Measurements from ENCODE around the gene UBR7. TPM values are rescaled to one million over a fixed set of nuclear protein-coding genes. Genes with fewer than 3 reads are reported as not detected.

UBR7 gene
- polyA plus RNA-seq, 2 donors: 7.8 to 11.7 TPM

GRCh38 chr14:93186466-93186865, 20.6 kb upstream of the UBR7 start:
- Histone ChIP-seq H3K4me3 (ENCODE audit: low read depth in 1 of 2, low read length in 2 of 2) (no peak overlapping the region), H3K27ac (ENCODE audit: low read depth in 2 of 2, low read length in 1 of 2) (no peak overlapping the region), H3K9me3 (ENCODE audit: control insufficient read depth in 2 of 2, insufficient read depth in 1 of 2, low read depth in 1 of 2, low read length in 1 of 2) (no peaks in the 10 kb centered on the region), H3K36me3 (ENCODE audit: control insufficient read depth in 2 of 2, insufficient read depth in 2 of 2, low read length in 1 of 2) (no peaks in the 10 kb centered on the region), H3K27me3 (ENCODE audit: control insufficient read depth in 1 of 2, insufficient read depth in 2 of 2, low read length in 2 of 2) (no peaks in the 10 kb centered on the region), H3K4me1 (ENCODE audit: control insufficient read depth in 2 of 2, insufficient read depth in 2 of 2, low read length in 1 of 2) (peaks cover 0 to 6% of the 10 kb centered on the region in 2 donors)
- WGBS, 2 donors: 72 to 81% methylated on average over 6 of the region's 6 CpGs

- Histone ChIP-seq H3K4me1 (ENCODE audit: control insufficient read depth in 2 of 2, insufficient read depth in 2 of 2, low read length in 1 of 2) (peaks cover 0 to 6% of the 10 kb centered on the region in 2 donors), H3K27ac (ENCODE audit: low read depth in 2 of 2, low read length in 1 of 2) (no peak overlapping the region), H3K27me3 (ENCODE audit: control insufficient read depth in 1 of 2, insufficient read depth in 2 of 2, low read length in 2 of 2) (no peaks in the 10 kb centered on the region), H3K36me3 (ENCODE audit: control insufficient read depth in 2 of 2, insufficient read depth in 2 of 2, low read length in 1 of 2) (no peaks in the 10 kb centered on the region), H3K9me3 (ENCODE audit: control insufficient read depth in 2 of 2, insufficient read depth in 1 of 2, low read depth in 1 of 2, low read length in 1 of 2) (no peaks in the 10 kb centered on the region), H3K4me3 (ENCODE audit: low read depth in 1 of 2, low read length in 2 of 2) (no peak overlapping the region)
- 82 to 86% methylated on average over 3 of the region's 3 CpGs for WGBS, 2 donors
These were observed 20.1 kb upstream of the UBR7 start for GRCh38 chr14:93186956-93187355.

- H3K27ac ChIP-seq (ENCODE audit: low read depth in 2 of 2, low read length in 1 of 2): no peak overlapping the region
- WGBS, 2 donors: 94 to 95% methylated on average over 1 of the region's 1 CpG
- no peak overlapping the region for H3K4me3 ChIP-seq (ENCODE audit: low read depth in 1 of 2, low read length in 2 of 2)
These were observed 11.6 kb upstream of the UBR7 start for GRCh38 chr14:93195316-93195999.

GRCh38 chr14:93199031-93199430, 8.0 kb upstream of the UBR7 start:
- Histone ChIP-seq H3K4me3 (ENCODE audit: low read depth in 1 of 2, low read length in 2 of 2) (no peak overlapping the region), H3K9me3 (ENCODE audit: control insufficient read depth in 2 of 2, insufficient read depth in 1 of 2, low read depth in 1 of 2, low read length in 1 of 2) (no peaks in the 10 kb centered on the region), H3K4me1 (ENCODE audit: control insufficient read depth in 2 of 2, insufficient read depth in 2 of 2, low read length in 1 of 2) (no peaks in the 10 kb centered on the region), H3K36me3 (ENCODE audit: control insufficient read depth in 2 of 2, insufficient read depth in 2 of 2, low read length in 1 of 2) (no peaks in the 10 kb centered on the region), H3K27ac (ENCODE audit: low read depth in 2 of 2, low read length in 1 of 2) (no peak overlapping the region), H3K27me3 (ENCODE audit: control insufficient read depth in 1 of 2, insufficient read depth in 2 of 2, low read length in 2 of 2) (no peaks in the 10 kb centered on the region)
- WGBS, 2 donors: 95 to 99% methylated on average over 4 of the region's 4 CpGs

More at GRCh38 chr14:93195316-93195999, 11.6 kb upstream of the UBR7 start:
- no peaks in the 10 kb centered on the region for H3K4me1 ChIP-seq (ENCODE audit: control insufficient read depth in 2 of 2, insufficient read depth in 2 of 2, low read length in 1 of 2)
- H3K9me3 ChIP-seq (ENCODE audit: control insufficient read depth in 2 of 2, insufficient read depth in 1 of 2, low read depth in 1 of 2, low read length in 1 of 2): no peaks in the 10 kb centered on the region
- H3K36me3 ChIP-seq (ENCODE audit: control insufficient read depth in 2 of 2, insufficient read depth in 2 of 2, low read length in 1 of 2): no peaks in the 10 kb centered on the region
- H3K27me3 ChIP-seq (ENCODE audit: control insufficient read depth in 1 of 2, insufficient read depth in 2 of 2, low read length in 2 of 2): no peaks in the 10 kb centered on the region

GRCh38 chr14:93200553-93200952, 6.5 kb upstream of the UBR7 start:
- WGBS, 2 donors: 93 to 95% methylated on average over 5 of the region's 5 CpGs

GRCh38 chr14:93201155-93201704, 5.8 kb upstream of the UBR7 start:
- H3K27ac ChIP-seq (ENCODE audit: low read depth in 2 of 2, low read length in 1 of 2): no peak overlapping the region
- 81 to 91% methylated on average over 7 of the region's 7 CpGs for WGBS, 2 donors
- no peaks in the 10 kb centered on the region for H3K36me3 ChIP-seq (ENCODE audit: control insufficient read depth in 2 of 2, insufficient read depth in 2 of 2, low read length in 1 of 2)
- no peaks in the 10 kb centered on the region for H3K27me3 ChIP-seq (ENCODE audit: control insufficient read depth in 1 of 2, insufficient read depth in 2 of 2, low read length in 2 of 2)
- no peaks in the 10 kb centered on the region for H3K9me3 ChIP-seq (ENCODE audit: control insufficient read depth in 2 of 2, insufficient read depth in 1 of 2, low read depth in 1 of 2, low read length in 1 of 2)
- H3K4me3 ChIP-seq (ENCODE audit: low read depth in 1 of 2, low read length in 2 of 2): no peak overlapping the region
- no peaks in the 10 kb centered on the region for H3K4me1 ChIP-seq (ENCODE audit: control insufficient read depth in 2 of 2, insufficient read depth in 2 of 2, low read length in 1 of 2)

More at GRCh38 chr14:93200553-93200952, 6.5 kb upstream of the UBR7 start:
- Histone ChIP-seq H3K4me3 (ENCODE audit: low read depth in 1 of 2, low read length in 2 of 2) (no peak overlapping the region), H3K36me3 (ENCODE audit: control insufficient read depth in 2 of 2, insufficient read depth in 2 of 2, low read length in 1 of 2) (no peaks in the 10 kb centered on the region), H3K27ac (ENCODE audit: low read depth in 2 of 2, low read length in 1 of 2) (no peak overlapping the region), H3K9me3 (ENCODE audit: control insufficient read depth in 2 of 2, insufficient read depth in 1 of 2, low read depth in 1 of 2, low read length in 1 of 2) (no peaks in the 10 kb centered on the region), H3K27me3 (ENCODE audit: control insufficient read depth in 1 of 2, insufficient read depth in 2 of 2, low read length in 2 of 2) (no peaks in the 10 kb centered on the region), H3K4me1 (ENCODE audit: control insufficient read depth in 2 of 2, insufficient read depth in 2 of 2, low read length in 1 of 2) (no peaks in the 10 kb centered on the region)

GRCh38 chr14:93207468-93208308, 632 bp downstream of the UBR7 start:
- Histone ChIP-seq H3K9me3 (ENCODE audit: control insufficient read depth in 2 of 2, insufficient read depth in 1 of 2, low read depth in 1 of 2, low read length in 1 of 2) (no peaks in the 10 kb centered on the region), H3K4me1 (ENCODE audit: control insufficient read depth in 2 of 2, insufficient read depth in 2 of 2, low read length in 1 of 2) (no peaks in the 10 kb centered on the region), H3K36me3 (ENCODE audit: control insufficient read depth in 2 of 2, insufficient read depth in 2 of 2, low read length in 1 of 2) (no peaks in the 10 kb centered on the region), H3K4me3 (ENCODE audit: low read depth in 1 of 2, low read length in 2 of 2) (peak overlapping the region; percentile 79 to 87), H3K27ac (ENCODE audit: low read depth in 2 of 2, low read length in 1 of 2) (peak overlapping the region; percentile 85 to 91), H3K27me3 (ENCODE audit: control insufficient read depth in 1 of 2, insufficient read depth in 2 of 2, low read length in 2 of 2) (no peaks in the 10 kb centered on the region)
- 1% methylated on average over 16 to 23 of the region's 23 CpGs for WGBS, 2 donors

- no peaks in the 10 kb centered on the region for H3K9me3 ChIP-seq (ENCODE audit: control insufficient read depth in 2 of 2, insufficient read depth in 1 of 2, low read depth in 1 of 2, low read length in 1 of 2)
- H3K27ac ChIP-seq (ENCODE audit: low read depth in 2 of 2, low read length in 1 of 2): no peak overlapping the region
- H3K27me3 ChIP-seq (ENCODE audit: control insufficient read depth in 1 of 2, insufficient read depth in 2 of 2, low read length in 2 of 2): no peaks in the 10 kb centered on the region
- no peaks in the 10 kb centered on the region for H3K4me1 ChIP-seq (ENCODE audit: control insufficient read depth in 2 of 2, insufficient read depth in 2 of 2, low read length in 1 of 2)
- no peak overlapping the region for H3K4me3 ChIP-seq (ENCODE audit: low read depth in 1 of 2, low read length in 2 of 2)
- WGBS, 2 donors: 77% methylated on average over 3 of the region's 3 CpGs
- H3K36me3 ChIP-seq (ENCODE audit: control insufficient read depth in 2 of 2, insufficient read depth in 2 of 2, low read length in 1 of 2): peaks cover 0 to 9% of the 10 kb centered on the region in 2 donors
These were observed 5.4 kb downstream of the UBR7 start for GRCh38 chr14:93212432-93212831.

GRCh38 chr14:93214598-93214997, 7.5 kb downstream of the UBR7 start:
- Histone ChIP-seq H3K36me3 (ENCODE audit: control insufficient read depth in 2 of 2, insufficient read depth in 2 of 2, low read length in 1 of 2) (peaks cover 4 to 9% of the 10 kb centered on the region in 2 donors), H3K4me3 (ENCODE audit: low read depth in 1 of 2, low read length in 2 of 2) (no peak overlapping the region), H3K27ac (ENCODE audit: low read depth in 2 of 2, low read length in 1 of 2) (no peak overlapping the region), H3K9me3 (ENCODE audit: control insufficient read depth in 2 of 2, insufficient read depth in 1 of 2, low read depth in 1 of 2, low read length in 1 of 2) (no peaks in the 10 kb centered on the region), H3K27me3 (ENCODE audit: control insufficient read depth in 1 of 2, insufficient read depth in 2 of 2, low read length in 2 of 2) (no peaks in the 10 kb centered on the region), H3K4me1 (ENCODE audit: control insufficient read depth in 2 of 2, insufficient read depth in 2 of 2, low read length in 1 of 2) (no peaks in the 10 kb centered on the region)
- WGBS, 2 donors: 80 to 86% methylated on average over 2 of the region's 2 CpGs

Measured in esophagus (tissue), 2 donors.